Upper lobe of right lung (tissue), 1 donor: ENCODE data around the gene BNC2. TPM values are rescaled to one million over a fixed set of nuclear protein-coding genes. Genes with fewer than 3 reads are reported as not detected.

ENCODE experiments used
- ATAC-seq: fragments of 200-7000 bp; cut with Tn5 transposase; one replicate; pipeline ENCODE4 v1.9.1; 2020; ENCODE audit warnings: mild to moderate bottlenecking, moderate library complexity
- DNase-seq: peaks from one replicate; pipeline ENCODE4 v3.0.0-alpha.2; 2020
- H3K27ac ChIP-seq: fragments of 200-600 bp; one replicate; pipeline ENCODE4 v1.8.0; 2022
- H3K27me3 ChIP-seq: fragments of 200-600 bp; one replicate; pipeline ENCODE4 v1.8.0; 2022; ENCODE audit warnings: mild to moderate bottlenecking
- H3K36me3 ChIP-seq: fragments of 200-600 bp; one replicate; pipeline ENCODE4 v1.8.0; 2022
- H3K4me1 ChIP-seq: fragments of 200-600 bp; one replicate; pipeline ENCODE4 v1.8.0; 2022
- H3K4me3 ChIP-seq: fragments of 200-600 bp; one replicate; pipeline ENCODE4 v1.8.0; 2022; ENCODE audit warnings: mild to moderate bottlenecking
- H3K9me3 ChIP-seq: fragments of 200-600 bp; one replicate; pipeline ENCODE4 v1.8.0; 2022
- CTCF ChIP-seq: fragments of 200-600 bp; IDR thresholded peaks from one replicate; pipeline ENCODE4 v1.8.0; 2022; ENCODE audit warnings: antibody characterized with exemption
- intact Hi-C: fragments of 100-400 bp; cut with DNase I; formaldehyde crosslinking; loops from one replicate; pipeline ENCODE4 v1.11.0; 2022
- total RNA-seq: library from RNA; stranded (reverse); fragmentation: NEBNext Ultra II Directional; extraction: Animal tissue kit (Norgen Biotek cat#: 25700); gene quantifications from one replicate; pipeline ENCODE4 v1.2.1, GENCODE V29; 2021
- donor health status: DM: no; HTN: yes; CAD: no; lungs with severe emphysema.

BNC2 gene
- total RNA-seq, 1 donor from 2014 or later = 18.1 TPM

GRCh38 chr9:16501726-16502125 is 368.7 kb downstream of the BNC2 start:
- intact Hi-C loops = no loop called here
- H3K4me1 ChIP-seq = peaks cover 10% of the 10 kb centered on the region
- H3K27ac ChIP-seq = no peak overlapping the region
- no peak overlapping the region for H3K4me3 ChIP-seq
- ATAC-seq = no peak
- no peaks in the 10 kb centered on the region for H3K27me3 ChIP-seq
- TF ChIP-seq CTCF = no peak
- no peak for DNase-seq
- H3K36me3 ChIP-seq = no peaks in the 10 kb centered on the region
- H3K9me3 ChIP-seq = no peaks in the 10 kb centered on the region

- H3K4me1 ChIP-seq = peaks cover 10% of the 10 kb centered on the region
Measured at GRCh38 chr9:16501141-16501540, 369.3 kb downstream of the BNC2 start.

GRCh38 chr9:16500386-16500785 is 370.1 kb downstream of the BNC2 start:
- H3K36me3 ChIP-seq = no peaks in the 10 kb centered on the region
- no peak for TF ChIP-seq CTCF
- H3K4me1 ChIP-seq = peaks cover 10% of the 10 kb centered on the region
- no peak overlapping the region for H3K27ac ChIP-seq
- ATAC-seq = no peak
- H3K27me3 ChIP-seq = no peaks in the 10 kb centered on the region
- DNase-seq = no peak
- no peak overlapping the region for H3K4me3 ChIP-seq
- intact Hi-C loops = no loop called here
- no peaks in the 10 kb centered on the region for H3K9me3 ChIP-seq

More at GRCh38 chr9:16501141-16501540, 369.3 kb downstream of the BNC2 start:
- ATAC-seq (no peak), DNase-seq (no peak)
- no peaks in the 10 kb centered on the region for H3K36me3 ChIP-seq
- no peak for TF ChIP-seq CTCF
- intact Hi-C loops = no loop called here
- no peaks in the 10 kb centered on the region for H3K9me3 ChIP-seq
- no peaks in the 10 kb centered on the region for H3K27me3 ChIP-seq
- no peak overlapping the region for H3K4me3 ChIP-seq
- no peak overlapping the region for H3K27ac ChIP-seq

GRCh38 chr9:16499892-16500291 is 370.6 kb downstream of the BNC2 start:
- ATAC-seq = no peak
- H3K27ac ChIP-seq = no peak overlapping the region
- intact Hi-C loops = no loop called here

GRCh38 chr9:16496908-16497307 is 373.6 kb downstream of the BNC2 start:
- H3K9me3 ChIP-seq = no peaks in the 10 kb centered on the region
- no peak for TF ChIP-seq CTCF
- no peak overlapping the region for H3K27ac ChIP-seq
- no peaks in the 10 kb centered on the region for H3K27me3 ChIP-seq
- no peak overlapping the region for H3K4me3 ChIP-seq
- H3K36me3 ChIP-seq = no peaks in the 10 kb centered on the region
- intact Hi-C loops = no loop called here
- peak; percentile 14 for ATAC-seq
- H3K4me1 ChIP-seq = no peaks in the 10 kb centered on the region
- DNase-seq = no peak

More at GRCh38 chr9:16499892-16500291, 370.6 kb downstream of the BNC2 start:
- Histone ChIP-seq H3K4me1 (peaks cover 7% of the 10 kb centered on the region), H3K4me3 (no peak overlapping the region), H3K27me3 (no peaks in the 10 kb centered on the region), H3K9me3 (no peaks in the 10 kb centered on the region), H3K36me3 (no peaks in the 10 kb centered on the region)
- no peak for DNase-seq
- TF ChIP-seq CTCF = no peak

- H3K27ac ChIP-seq = no peak overlapping the region
- H3K4me3 ChIP-seq = no peak overlapping the region
- no peaks in the 10 kb centered on the region for H3K27me3 ChIP-seq
- DNase-seq (no peak), ATAC-seq (no peak)
- TF ChIP-seq CTCF = no peak
- intact Hi-C loops = no loop called here
- H3K4me1 ChIP-seq = no peaks in the 10 kb centered on the region
- no peaks in the 10 kb centered on the region for H3K9me3 ChIP-seq
- no peaks in the 10 kb centered on the region for H3K36me3 ChIP-seq
Measured at GRCh38 chr9:16487915-16488314, 382.6 kb downstream of the BNC2 start.
